ENCODE measurements around the gene SLC22A3. TPM values are rescaled to one million over a fixed set of nuclear protein-coding genes. Genes with fewer than 3 reads are reported as not detected.

SLC22A3 gene
- total and polyA plus RNA-seq, 2 of the 13 experiments (the other 11 are each of a cell fraction or from before 2014, with no cell fraction given) = 12.0 to 31.5 TPM

- peak; percentile 67 for TF ChIP-seq ZNF687 (CRISPR knock-in tag; IDR thresholded peaks at IDR 0.05)
- no peak for TF ChIP-seq ZNF124 (CRISPR knock-in tag; IDR thresholded peaks at IDR 0.05)
- TF ChIP-seq ELF3 (CRISPR knock-in tag; IDR thresholded peaks at IDR 0.05) = peak; percentile 50; the same call in 1 of the 2 replicates
- TF ChIP-seq ZNF558 (CRISPR knock-in tag; IDR thresholded peaks at IDR 0.05; ENCODE audit: borderline replicate concordance) = no peak
- TF ChIP-seq NCOA1 (CRISPR knock-in tag; IDR thresholded peaks at IDR 0.05) = no peak
- no peak for TF ChIP-seq ZNF841 (CRISPR knock-in tag; IDR thresholded peaks at IDR 0.05; ENCODE audit: borderline replicate concordance)
- peak; percentile 98 for TF ChIP-seq ZBTB37 (CRISPR knock-in tag; IDR thresholded peaks at IDR 0.05)
- TF ChIP-seq NFKB2 (CRISPR knock-in tag; IDR thresholded peaks at IDR 0.05; ENCODE audit: borderline replicate concordance) = peak; percentile 44; the same call in 1 of the 2 replicates
- no peak for TF ChIP-seq SP5 (CRISPR knock-in tag; IDR thresholded peaks at IDR 0.05; ENCODE audit: borderline replicate concordance, low read depth)
- TF ChIP-seq ZNF251 (CRISPR knock-in tag; IDR thresholded peaks at IDR 0.05) = no peak
- no peak; the same call in 1 of the 2 replicates for TF ChIP-seq ZNF572 (CRISPR knock-in tag; IDR thresholded peaks at IDR 0.05)
- 0 out of 2 replicates have a peak, but pooled peaks have one; percentile 12 for TF ChIP-seq SNAPC4 (CRISPR knock-in tag; IDR thresholded peaks at IDR 0.05)
- no peak for TF ChIP-seq HNRNPL (IDR thresholded peaks at IDR 0.05; ENCODE audit: low read depth, low read length)
- no peak for TF ChIP-seq BRF2 (CRISPR knock-in tag; IDR thresholded peaks at IDR 0.05)
- TF ChIP-seq NONO (IDR thresholded peaks at IDR 0.05) = no peak
- peak; percentile 52; the same call in 1 of the 2 replicates for TF ChIP-seq NONO (CRISPR knock-in tag; conservative IDR thresholded peaks at IDR 0.05)
- no peak for TF ChIP-seq SETDB1 (CRISPR knock-in tag; IDR thresholded peaks at IDR 0.05; ENCODE audit: borderline replicate concordance)
- TF ChIP-seq ZNF709 (CRISPR knock-in tag; IDR thresholded peaks at IDR 0.05) = no peak
- no peak for TF ChIP-seq SYNCRIP (IDR thresholded peaks at IDR 0.05; ENCODE audit: insufficient read depth, low read depth, low read length)
Measured at GRCh38 chr6:160349020-160349441, 853 bp downstream of the SLC22A3 start (continued).

All from HepG2 (cell line).